K562 (cell line): ENCODE data around the gene NKG7. TPM values are rescaled to one million over a fixed set of nuclear protein-coding genes. Genes with fewer than 3 reads are reported as not detected.

Experiments
- BRF2 ChIP-seq: IDR thresholded peaks from 3 replicates; pipeline ENCODE4 v1.6.1; 2011; ENCODE audit warnings: borderline replicate concordance, mild to moderate bottlenecking; ENCODE audit not compliant: insufficient read length, insufficient read depth
- CTBP1 ChIP-seq: fragments of 450-650 bp; IDR thresholded peaks from 2 replicates; pipeline ENCODE4 v1.6.1; 2016; ENCODE audit warnings: borderline replicate concordance
- CTCFL ChIP-seq: IDR thresholded peaks from 2 replicates; pipeline ENCODE4 v1.6.1; 2011; ENCODE audit warnings: borderline replicate concordance, low read depth, mild to moderate bottlenecking, moderate library complexity, low read length; ENCODE audit not compliant: insufficient read depth, poor library complexity, severe bottlenecking
- FIP1L1 ChIP-seq: fragments of 200-400 bp; formaldehyde crosslinking; IDR thresholded peaks from 2 replicates; pipeline ENCODE4 v1.6.1; 2018; ENCODE audit warnings: mild to moderate bottlenecking, low read depth, low read length; ENCODE audit not compliant: poor library complexity, severe bottlenecking
- GTF3C2 ChIP-seq: IDR thresholded peaks from 3 replicates; pipeline ENCODE4 v1.6.1; 2011; ENCODE audit warnings: borderline replicate concordance, mild to moderate bottlenecking, moderate library complexity; ENCODE audit not compliant: insufficient read length; ENCODE audit errors: extremely low read depth
- KAT7 ChIP-seq: sonication (generic); formaldehyde crosslinking; IDR thresholded peaks from 2 replicates; pipeline ENCODE4 v1.8.0; 2022; ENCODE audit warnings: missing genetic modification reagents, mild to moderate bottlenecking, borderline replicate concordance
- KHSRP ChIP-seq: fragments of 450-650 bp; IDR thresholded peaks from 2 replicates; pipeline ENCODE4 v1.6.1; 2017
- KLF16 ChIP-seq: IDR thresholded peaks from 2 replicates; pipeline ENCODE4 v1.6.1; 2016; ENCODE audit warnings: antibody characterized with exemption
- LARP7 ChIP-seq: fragments of 450-650 bp; IDR thresholded peaks from 2 replicates; pipeline ENCODE4 v1.6.1; 2016
- MAX ChIP-seq: sonication (generic); formaldehyde crosslinking; IDR thresholded peaks from 2 replicates; pipeline ENCODE4 v1.9.0; 2022; ENCODE audit warnings: mild to moderate bottlenecking, missing genetic modification reagents
- MEF2D ChIP-seq: conservative IDR thresholded peaks from 2 replicates; pipeline ENCODE4 v1.6.1; 2016; ENCODE audit warnings: low read depth, missing genetic modification characterization, missing compliant biosample characterization
- MIER1 ChIP-seq: fragments of 450-650 bp; IDR thresholded peaks from 2 replicates; pipeline ENCODE4 v1.6.1; 2016; ENCODE audit warnings: antibody characterized with exemption, mild to moderate bottlenecking, low read depth
- MTA2 ChIP-seq: fragments of 450-650 bp; IDR thresholded peaks from 2 replicates; pipeline ENCODE4 v1.6.1; 2016; ENCODE audit warnings: low read depth
- POU5F1 ChIP-seq: fragments of 150-350 bp; IDR thresholded peaks from 2 replicates; pipeline ENCODE4 v1.6.1; 2014; ENCODE audit warnings: borderline replicate concordance, low read length, low read depth, mild to moderate bottlenecking; ENCODE audit not compliant: partially characterized antibody
- RBM22 ChIP-seq: fragments of 200-400 bp; formaldehyde crosslinking; IDR thresholded peaks from 2 replicates; pipeline ENCODE4 v1.6.1; 2018; ENCODE audit warnings: low read length, low read depth; ENCODE audit not compliant: poor library complexity, severe bottlenecking
- SIN3B ChIP-seq: fragments of 450-650 bp; IDR thresholded peaks from 2 replicates; pipeline ENCODE4 v1.6.1; 2017; ENCODE audit warnings: low read depth, mild to moderate bottlenecking, moderate library complexity
- SREBF2 ChIP-seq: sonication (generic); formaldehyde crosslinking; IDR thresholded peaks from 2 replicates; pipeline ENCODE4 v1.4.0; 2020; ENCODE audit warnings: mild to moderate bottlenecking, missing genetic modification reagents
- VEZF1 ChIP-seq: fragments of 200-800 bp; sonication (Bioruptor generic); IDR thresholded peaks from 2 replicates; pipeline ENCODE4 v1.6.1; 2017; ENCODE audit warnings: missing genetic modification characterization, missing compliant biosample characterization
- ZNF707 ChIP-seq: fragments of 250-450 bp; sonication (Bioruptor Pico); conservative IDR thresholded peaks from 2 replicates; pipeline ENCODE4 v1.8.0; 2022; ENCODE audit warnings: inconsistent platforms, mild to moderate bottlenecking, moderate library complexity
- polyA plus RNA-seq, 8 experiments: library from polyadenylated mRNA; depleted of rRNA in 4 of 8; stranded (reverse) in 5 of 8; unstranded in 3 of 8; fragments of >200 nt; fragmentation: Nextera tagmentation in 2 of 8; fragmentation: Illumina TruSeq in 1 of 8; extraction: Ambion mirVana in 2 of 8; extraction: Trizol in 1 of 8; gene quantifications; 2 replicates each; pipeline versions ENCODE4 v1.2.1 to v1.2.3, GENCODE V29; 2011 to 2014; ENCODE audit warnings: inconsistent platforms in 1 of 8, missing spikeins in 1 of 8
- total RNA-seq, 7 experiments: library from RNA; depleted of rRNA in 6 of 7; stranded (reverse); fragments of >200 nt in 6 of 7; fragmentation: Illumina TruSeq in 2 of 7; extraction: Trizol in 2 of 7; gene quantifications; 2 replicates each; pipeline versions ENCODE4 v1.2.1 to v1.2.3, GENCODE V29; 2011 to 2021; ENCODE audit warnings: low replicate concordance in 1 of 7

NKG7 gene
- total and polyA plus RNA-seq, 9 of the 15 experiments (the other 6 are each of a cell fraction or from before 2014, with no cell fraction given): 0.30 to 0.70 (median 0.51) TPM; not detected in 2

GRCh38 chr19:51368366-51369282 lies 3.8 kb downstream of the NKG7 start, which contains the start of gene CLDND2 (continued):
- TF ChIP-seq LARP7 (no peak), ZNF707 (no peak), BRF2 (no peak), MEF2D (no peak), POU5F1 (no peak), MIER1 (no peak), MTA2 (no peak), GTF3C2 (no peak), SIN3B (no peak), KLF16 (no peak), MAX (CRISPR knock-in tag) (peak; percentile 32), RBM22 (no peak), CTCFL (no peak), KAT7 (CRISPR knock-in tag) (peak; percentile 4; the same call in 1 of the 2 replicates), SREBF2 (CRISPR knock-in tag) (0 out of 2 replicates have a peak, but pooled peaks have one; percentile 46), KHSRP (no peak), CTBP1 (no peak), VEZF1 (CRISPR knock-in tag) (peak; percentile 51; the same call in 1 of the 2 replicates), FIP1L1 (no peak)
